Pons (tissue), 1 donor: Measurements from ENCODE around the gene CYP8B1.
A peak's percentile ranks its signal among the peaks of the same experiment; 100 is the strongest.

Experiments used
- DNase-seq: peaks from one replicate; pipeline ENCODE4 v3.0.0-alpha.2; 2016; ENCODE audit warnings: low spot score

The CYP8B1 gene

GRCh38 chr3:42852441-42852840 is 23.2 kb downstream of the CYP8B1 start:
- no peak for DNase-seq

DNA sequence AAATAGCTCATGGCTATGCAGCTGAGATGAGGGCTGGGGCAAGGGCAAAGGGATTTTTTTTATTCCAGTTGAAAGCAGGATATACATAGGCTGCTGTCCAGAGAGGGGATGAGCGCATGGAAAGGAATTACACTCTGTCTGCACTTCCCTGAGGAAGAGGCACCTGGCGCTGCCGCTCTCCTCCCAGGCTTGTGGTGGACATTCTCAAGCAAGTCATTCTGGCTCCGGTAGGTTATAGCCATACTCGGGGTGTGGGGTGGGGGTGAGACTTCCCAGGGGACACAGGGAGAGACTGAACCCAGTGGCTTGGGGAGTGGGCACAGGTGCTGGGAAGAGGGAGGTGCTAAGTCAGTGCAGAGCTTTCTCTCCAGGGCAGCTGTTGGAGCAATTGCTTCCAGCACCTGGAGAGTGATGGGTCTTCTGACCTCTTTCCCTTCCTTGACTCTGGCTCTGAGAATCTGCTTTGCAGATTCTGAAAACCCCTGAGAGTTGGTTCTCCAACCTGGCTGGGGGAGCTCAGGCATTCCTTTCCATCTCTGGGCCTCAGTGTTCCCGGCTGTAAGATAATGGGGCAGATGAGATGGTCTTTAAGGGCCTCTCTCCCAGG is 24.3 kb downstream of the CYP8B1 start:
- DNase-seq, result no peak

- DNase-seq, result no peak
These were observed 25.4 kb downstream of the CYP8B1 start for GRCh38 chr3:42850263-42850662.

DNA sequence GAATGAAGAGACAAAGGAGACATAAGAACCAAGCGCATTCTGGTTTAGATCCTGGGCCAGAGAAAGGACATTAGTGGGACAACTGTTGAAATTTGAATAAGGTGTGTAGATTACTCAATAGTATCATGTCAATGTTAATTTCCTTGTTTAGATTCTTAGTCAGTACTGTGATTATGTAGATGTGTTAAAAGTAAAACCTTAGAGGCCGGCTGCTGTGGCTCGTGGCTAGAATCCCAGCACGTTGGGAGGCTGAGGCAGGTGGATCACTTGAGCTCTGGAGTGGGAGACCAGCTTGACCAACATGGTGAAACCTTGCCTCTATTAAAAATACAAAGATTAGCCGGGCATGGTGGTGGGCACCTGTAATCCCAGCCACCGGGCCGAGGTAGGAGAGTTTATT is 26.7 kb downstream of the CYP8B1 start:
- no peak for DNase-seq

- DNase-seq, result no peak
These were observed 27.9 kb downstream of the CYP8B1 start for GRCh38 chr3:42847731-42848130.

GRCh38 chr3:42846685-42847522 is 28.8 kb downstream of the CYP8B1 start:
- peak; percentile 74 for DNase-seq

DNA sequence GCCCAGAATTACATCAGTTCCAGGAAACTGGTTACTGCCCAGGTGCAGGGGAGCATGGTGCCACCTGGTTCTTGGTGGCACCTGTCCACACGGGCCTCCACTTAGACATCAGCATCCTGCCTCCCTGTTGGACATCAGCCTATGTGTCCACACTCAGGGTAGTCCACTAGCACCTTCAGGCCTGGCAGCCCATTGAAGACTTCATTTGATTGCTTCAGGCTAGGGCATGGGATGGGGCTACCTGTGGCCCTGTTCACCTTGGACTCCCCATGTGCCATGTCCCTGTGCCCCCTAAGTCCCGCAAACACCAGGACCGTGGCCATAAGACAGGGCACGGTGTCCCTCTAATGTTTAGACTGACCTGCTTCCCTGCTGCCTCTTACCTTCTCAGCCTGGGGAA is 30.9 kb downstream of the CYP8B1 start:
- DNase-seq, result no peak

- DNase-seq, result no peak
These were observed 31.3 kb downstream of the CYP8B1 start for GRCh38 chr3:42844412-42844713.

DNA sequence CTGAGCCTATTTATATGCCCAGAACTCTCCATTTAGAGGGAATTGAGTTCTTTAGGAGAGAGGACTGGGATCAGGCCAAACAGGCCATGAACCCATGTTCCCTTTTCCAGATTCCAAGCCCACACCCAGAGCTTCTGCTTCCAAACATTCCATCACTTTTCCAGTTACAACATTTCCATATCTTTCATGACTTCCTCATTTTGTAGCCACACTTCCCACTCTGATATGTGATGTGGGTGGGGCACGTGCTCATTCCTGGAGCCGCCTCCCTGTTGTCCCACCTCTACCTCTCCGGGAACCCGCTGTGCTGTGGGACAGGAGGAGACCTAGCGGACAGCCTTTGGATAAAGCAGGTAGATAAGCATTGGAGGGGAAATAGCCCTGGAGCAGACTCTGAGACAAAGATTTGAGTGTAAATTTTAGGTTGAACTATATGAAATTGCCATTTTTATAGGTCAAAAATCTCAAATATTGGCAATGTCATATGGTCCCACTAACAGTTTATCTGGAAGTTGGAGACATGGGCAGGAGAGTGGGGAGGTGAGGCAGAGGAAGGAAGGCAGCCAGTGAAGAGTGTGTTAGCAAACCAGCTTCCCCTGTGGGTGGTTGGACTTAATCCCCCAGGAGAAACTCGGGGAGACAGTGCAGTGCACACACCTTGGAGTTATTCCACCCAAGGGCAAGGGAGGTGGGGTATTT is 31.8 kb downstream of the CYP8B1 start:
- DNase-seq, result no peak

- no peak for DNase-seq
These were observed 34.3 kb downstream of the CYP8B1 start for GRCh38 chr3:42841332-42841731.

- DNase-seq, result peak; percentile 88
These were observed 36.1 kb downstream of the CYP8B1 start for GRCh38 chr3:42839616-42840015.

GRCh38 chr3:42838571-42838970 is 37.1 kb downstream of the CYP8B1 start:
- DNase-seq, result no peak

DNA sequence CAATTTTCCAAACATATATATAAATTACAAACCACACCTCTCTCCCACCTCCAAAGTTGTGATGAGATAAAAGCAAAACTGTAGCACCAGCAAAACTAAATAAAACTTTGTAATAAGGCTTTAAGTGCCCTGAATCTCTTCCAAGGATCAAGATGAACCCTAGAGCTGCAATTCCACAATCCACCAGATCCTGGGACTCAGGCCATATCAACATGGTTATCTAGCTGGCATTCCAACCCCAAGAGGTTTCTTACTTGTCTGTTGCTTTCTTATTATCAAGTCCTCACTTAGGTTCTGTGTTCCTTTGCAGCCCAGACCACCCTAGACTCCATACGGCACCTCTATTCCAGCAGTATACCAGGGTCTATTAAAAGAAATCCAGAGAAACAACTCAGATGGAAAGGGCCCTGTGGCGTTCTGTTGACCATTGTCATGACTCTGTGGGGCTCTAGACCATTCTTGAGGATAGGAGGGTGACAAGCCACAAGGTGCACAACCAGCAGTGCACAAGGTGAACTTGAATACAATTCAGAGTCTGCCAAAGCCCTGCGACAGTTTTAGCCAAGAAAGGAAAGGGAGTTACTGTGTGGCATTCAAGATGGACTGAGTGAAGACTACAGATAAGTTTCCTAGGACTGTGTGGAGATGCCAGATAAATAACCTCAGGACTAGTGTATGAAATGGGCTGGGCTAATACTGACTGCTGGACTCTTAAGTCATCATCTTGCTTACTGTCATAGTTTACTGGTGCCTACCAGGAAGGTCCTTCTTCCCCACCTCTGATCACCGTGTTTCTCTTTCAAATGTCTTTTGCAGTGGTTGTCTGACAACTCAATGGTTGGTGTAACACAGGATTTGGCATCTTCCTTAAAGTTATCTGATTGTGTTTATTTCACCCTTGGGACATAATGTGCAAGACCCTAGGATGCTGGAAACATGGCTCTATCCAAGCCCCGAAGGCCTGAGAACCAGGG is 39.2 kb downstream of the CYP8B1 start:
- no peak for DNase-seq

DNA sequence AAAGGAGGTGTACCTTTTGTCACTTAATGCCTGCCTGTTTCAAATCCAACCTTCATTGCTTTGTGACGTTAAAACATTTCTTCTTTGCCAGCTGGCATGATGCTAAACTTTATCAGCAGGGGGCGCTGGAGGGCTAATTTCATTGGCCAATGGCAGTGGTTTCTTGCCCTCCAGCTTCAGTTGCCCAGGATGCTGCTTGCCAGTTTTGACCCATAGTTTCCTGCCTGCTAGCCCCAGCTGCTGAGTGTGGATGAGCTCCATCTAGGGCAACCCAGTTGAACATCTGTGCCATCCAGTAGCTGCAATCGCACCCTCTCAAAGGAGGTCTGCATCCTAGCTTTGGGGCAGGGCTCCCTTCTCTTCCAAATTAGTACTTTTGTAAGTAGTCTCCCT is 44.4 kb downstream of the CYP8B1 start:
- peak; percentile 77 for DNase-seq

- no peak for DNase-seq
These were observed 45.0 kb downstream of the CYP8B1 start for GRCh38 chr3:42830437-42831320.

DNA sequence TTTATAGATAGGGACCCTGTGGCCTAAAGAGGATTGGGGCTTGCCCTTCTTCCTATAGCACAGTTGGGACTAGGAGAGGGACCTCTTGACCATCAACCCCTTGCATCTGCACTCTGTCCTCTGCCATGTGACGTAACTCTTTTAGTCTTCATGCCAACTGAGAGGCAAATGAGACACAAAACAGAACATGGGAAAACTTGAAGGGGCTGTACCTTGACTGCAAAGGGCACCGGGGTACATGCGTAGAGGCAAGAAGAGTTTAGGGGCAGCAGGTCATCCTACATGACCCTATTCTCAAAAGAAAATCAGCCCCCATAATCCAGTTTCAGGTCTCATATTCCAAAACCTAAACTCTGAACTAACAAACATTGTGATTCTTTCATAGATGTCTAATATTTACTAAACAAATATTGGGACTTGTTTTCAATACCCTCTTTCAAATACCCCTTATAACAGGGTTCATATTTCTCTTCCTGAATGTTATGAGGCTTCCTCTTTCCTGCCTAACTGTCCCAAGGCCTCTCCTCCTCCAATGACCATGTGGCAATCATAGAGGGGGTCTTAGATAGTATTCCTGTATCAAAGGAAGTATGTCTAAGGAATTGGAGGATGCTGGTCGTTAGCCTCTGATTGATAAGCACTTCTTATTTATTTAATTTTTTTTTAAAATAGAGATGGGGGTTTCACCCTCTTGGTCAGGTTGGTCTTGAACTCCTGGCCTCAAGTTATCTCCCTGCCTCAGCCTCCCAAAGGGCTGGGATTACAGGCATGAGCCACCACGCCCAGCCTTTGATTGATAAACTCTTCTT is 45.8 kb downstream of the CYP8B1 start:
- DNase-seq, result no peak

DNA sequence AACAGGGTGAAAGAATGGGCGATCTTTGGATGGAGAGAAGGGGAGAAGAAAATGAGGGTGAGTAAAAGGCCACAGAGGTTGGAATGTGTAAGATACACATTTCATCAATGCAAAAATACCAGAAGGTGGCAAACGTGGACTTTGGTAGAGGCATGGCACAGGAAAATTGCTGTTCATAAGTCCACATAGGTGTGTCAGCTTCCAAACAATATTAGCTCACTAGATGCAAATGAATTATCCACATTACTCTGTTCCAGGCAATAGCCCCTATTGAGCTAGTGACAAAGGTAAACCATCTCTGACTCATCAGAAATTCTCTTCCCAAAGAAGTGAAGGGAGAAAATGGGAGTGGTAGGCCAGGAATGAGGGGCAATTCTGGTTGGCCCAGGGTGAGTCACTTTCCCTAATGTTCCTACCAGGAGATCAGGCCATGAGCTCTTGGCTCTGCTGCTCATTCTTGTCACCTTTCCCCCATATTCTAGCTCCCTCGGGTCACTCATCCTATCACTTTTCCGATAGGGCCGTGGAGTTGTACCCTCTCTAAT is 46.5 kb downstream of the CYP8B1 start:
- DNase-seq, result no peak

GRCh38 chr3:42827654-42828053 is 48.0 kb downstream of the CYP8B1 start:
- DNase-seq, result no peak

- no peak for DNase-seq
These were observed 48.7 kb downstream of the CYP8B1 start for GRCh38 chr3:42827023-42827422.

- no peak for DNase-seq
These were observed 49.5 kb downstream of the CYP8B1 start for GRCh38 chr3:42826141-42826540.
